H9 (cell line): ENCODE results near the gene CNMD. TPM values are rescaled to one million over a fixed set of nuclear protein-coding genes. Genes with fewer than 3 reads are reported as not detected.

Experiments
- DNase-seq: peaks from one replicate; pipeline ENCODE4 v3.0.0-alpha.2; 2017
- H2AFZ ChIP-seq: one replicate; pipeline ENCODE4 v1.6.1; 2013; ENCODE audit warnings: mild to moderate bottlenecking, low read length, control low read depth, moderate library complexity
- H2AK5ac ChIP-seq: 2 replicates; pipeline ENCODE4 v1.6.1; 2013; ENCODE audit warnings: low read length, control low read depth, mixed read lengths; ENCODE audit not compliant: insufficient read length
- H2BK120ac ChIP-seq: one replicate; pipeline ENCODE4 v1.6.1; 2013; ENCODE audit warnings: low read depth, mild to moderate bottlenecking, low read length, control low read depth, inconsistent platforms; ENCODE audit not compliant: poor library complexity, severe bottlenecking
- H2BK12ac ChIP-seq: 2 replicates; pipeline ENCODE4 v1.6.1; 2013; ENCODE audit warnings: low read length, control low read depth, mixed read lengths, low read depth; ENCODE audit not compliant: insufficient read length
- H2BK15ac ChIP-seq: 2 replicates; pipeline ENCODE4 v1.6.1; 2013; ENCODE audit warnings: low read depth, low read length, control low read depth
- H2BK20ac ChIP-seq: one replicate; pipeline ENCODE4 v1.6.1; 2013; ENCODE audit warnings: low read depth, mild to moderate bottlenecking, low read length, control low read depth, inconsistent platforms; ENCODE audit not compliant: poor library complexity, severe bottlenecking
- H2BK5ac ChIP-seq: 2 replicates; pipeline ENCODE4 v1.6.1; 2013; ENCODE audit warnings: low read length, control low read depth, mixed read lengths; ENCODE audit not compliant: insufficient read length
- H3K14ac ChIP-seq: 2 replicates; pipeline ENCODE4 v1.6.1; 2013; ENCODE audit warnings: low read length, control low read depth; ENCODE audit not compliant: insufficient read depth
- H3K18ac ChIP-seq: 2 replicates; pipeline ENCODE4 v1.6.1; 2013; ENCODE audit warnings: low read depth, mild to moderate bottlenecking, mixed read lengths, low read length, control low read depth; ENCODE audit not compliant: insufficient read length
- H3K23ac ChIP-seq: 2 replicates; pipeline ENCODE4 v1.6.1; 2013; ENCODE audit warnings: low read length, control low read depth, mixed read lengths, low read depth; ENCODE audit not compliant: insufficient read length
- H3K23me2 ChIP-seq: 2 replicates; pipeline ENCODE4 v1.6.1; 2013; ENCODE audit warnings: low read depth, mild to moderate bottlenecking, mixed read lengths, low read length, control low read depth; ENCODE audit not compliant: insufficient read length, poor library complexity, severe bottlenecking
- H3K27ac ChIP-seq: 2 replicates; pipeline ENCODE4 v1.5.1; 2013; ENCODE audit warnings: low read length, control low read depth, mixed read lengths, low read depth; ENCODE audit not compliant: insufficient read length
- H3K27me3 ChIP-seq: 2 replicates; pipeline ENCODE4 v1.6.1; 2013; ENCODE audit warnings: low read length, control low read depth, inconsistent platforms; ENCODE audit not compliant: insufficient read depth
- H3K4ac ChIP-seq: 2 replicates; pipeline ENCODE4 v1.6.1; 2013; ENCODE audit warnings: low read depth, mild to moderate bottlenecking, control low read depth, inconsistent platforms, low read length, moderate library complexity
- H3K4me1 ChIP-seq: 2 replicates; pipeline ENCODE4 v1.6.1; 2013; ENCODE audit warnings: low read length, control low read depth, inconsistent platforms; ENCODE audit not compliant: insufficient read depth
- H3K4me2 ChIP-seq: 2 replicates; pipeline ENCODE4 v1.6.1; 2013; ENCODE audit warnings: low read length, control low read depth, mixed read lengths; ENCODE audit not compliant: insufficient read length, insufficient read depth
- H3K56ac ChIP-seq: 2 replicates; pipeline ENCODE4 v1.6.1; 2013; ENCODE audit warnings: low read depth, mild to moderate bottlenecking, mixed read lengths, low read length, control low read depth; ENCODE audit not compliant: insufficient read length
- H3K79me1 ChIP-seq: 2 replicates; pipeline ENCODE4 v1.6.1; 2013; ENCODE audit warnings: low read depth, mild to moderate bottlenecking, moderate library complexity, low read length, control low read depth, inconsistent platforms; ENCODE audit not compliant: insufficient read depth, poor library complexity, severe bottlenecking
- H3K79me2 ChIP-seq: 2 replicates; pipeline ENCODE4 v1.6.1; 2013; ENCODE audit warnings: low read length, control low read depth, inconsistent platforms; ENCODE audit not compliant: insufficient read depth
- H3K9ac ChIP-seq: 2 replicates; pipeline ENCODE4 v1.6.1; 2013; ENCODE audit warnings: low read length, control low read depth, mixed read lengths; ENCODE audit not compliant: insufficient read length; ENCODE audit errors: extremely low read depth
- H3K9me3 ChIP-seq: one replicate; pipeline ENCODE4 v1.6.1; 2013; ENCODE audit warnings: low read depth, low read length, inconsistent platforms; ENCODE audit not compliant: control insufficient read depth
- H3T11ph ChIP-seq: one replicate; pipeline ENCODE4 v1.6.1; 2013; ENCODE audit warnings: mild to moderate bottlenecking, low read length, control low read depth, inconsistent platforms
- H4K20me1 ChIP-seq: one replicate; pipeline ENCODE4 v1.6.1; 2013; ENCODE audit not compliant: control insufficient read depth, insufficient read length, insufficient read depth
- H4K5ac ChIP-seq: 2 replicates; pipeline ENCODE4 v1.6.1; 2013; ENCODE audit warnings: low read depth, mild to moderate bottlenecking, mixed read lengths, low read length, control low read depth; ENCODE audit not compliant: insufficient read length
- H4K8ac ChIP-seq: replicated peaks from 2 replicates; pipeline ENCODE4 v1.6.1; 2013; ENCODE audit warnings: low read length, control low read depth, mixed read lengths, low read depth; ENCODE audit not compliant: insufficient read length
- H4K91ac ChIP-seq: 2 replicates; pipeline ENCODE4 v1.6.1; 2013; ENCODE audit warnings: low read depth, mild to moderate bottlenecking, moderate library complexity, mixed read lengths, low read length, control low read depth; ENCODE audit not compliant: insufficient read length
- H3K27ac Mint-ChIP-seq, 3 experiments: 2 replicates in 2 of 3; 3 replicates in 1 of 3; pipeline ENCODE4 v1.8.0; 2020 to 2021; ENCODE audit warnings: mixed read lengths in 3 of 3, mild to moderate bottlenecking in 1 of 3, moderate library complexity in 1 of 3
- H3K27me3 Mint-ChIP-seq: 2 replicates; pipeline ENCODE4 v1.8.0; 2021; ENCODE audit warnings: low read depth, mild to moderate bottlenecking, moderate library complexity, mixed read lengths
- H3K36me3 Mint-ChIP-seq, 3 experiments: 2 replicates in 2 of 3; 3 replicates in 1 of 3; pipeline ENCODE4 v1.8.0; 2020 to 2021; ENCODE audit warnings: low read depth in 3 of 3, mixed read lengths in 3 of 3; ENCODE audit not compliant: insufficient read depth in 1 of 3
- H3K4me1 Mint-ChIP-seq, 2 experiments: 2 replicates each; pipeline ENCODE4 v1.8.0; 2020; ENCODE audit warnings: mixed read lengths in 2 of 2
- H3K4me3 Mint-ChIP-seq, 2 experiments: 2 replicates in 1 of 2; 3 replicates in 1 of 2; pipeline ENCODE4 v1.8.0; 2020 to 2021; ENCODE audit warnings: mild to moderate bottlenecking in 2 of 2, mixed read lengths in 2 of 2, moderate library complexity in 1 of 2
- H3K9me3 Mint-ChIP-seq, 2 experiments: 2 replicates in 1 of 2; 3 replicates in 1 of 2; pipeline ENCODE4 v1.8.0; 2020; ENCODE audit warnings: mild to moderate bottlenecking in 2 of 2, mixed read lengths in 2 of 2, moderate library complexity in 1 of 2
- WGBS: extraction: QIAGEN DNeasy Blood & Tissue Kit; methylation state at CpG from one replicate; pipeline ENCODE4 v1.1.7; 2013; ENCODE audit warnings: missing lambda C conversion rate, low lambda C conversion rate, mixed read lengths; ENCODE audit not compliant: insufficient read length; ENCODE audit errors: extremely low coverage; 5-methylcytosine and 5-hydroxymethylcytosine counted together
- total RNA-seq: library from RNA; stranded (reverse); gene quantifications from 2 replicates; pipeline ENCODE4 v1.2.1, GENCODE V29; 2021
- TF ChIP-seq, protein P1 (sequence below): fragments of 200-600 bp; sonication (generic); conservative IDR thresholded peaks from 3 replicates; pipeline ENCODE4 v1.8.0; 2021; ENCODE audit warnings: antibody characterized with exemption, mild to moderate bottlenecking

Gene CNMD
- total RNA-seq, 1 experiment from 2014 or later = 96.0 TPM

DNA sequence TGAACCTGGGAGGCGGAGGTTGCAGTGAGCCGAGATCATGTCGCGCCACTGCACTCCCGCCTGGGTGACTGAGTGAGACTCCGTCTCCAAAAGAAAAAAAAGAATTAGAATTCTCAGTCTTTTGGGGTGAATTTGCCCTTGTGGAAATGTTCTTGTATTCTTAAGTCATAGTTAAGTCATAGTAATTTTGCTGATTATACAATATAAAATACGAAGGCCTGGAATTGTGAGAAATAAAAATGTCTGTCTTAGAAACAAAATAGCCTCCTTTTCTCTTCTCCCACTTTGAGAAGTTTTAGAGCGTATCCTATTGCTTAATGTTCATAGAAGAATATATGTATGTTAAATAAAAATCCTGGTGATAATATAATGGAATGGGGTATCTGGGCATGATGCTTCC lies 68.9 kb downstream of the CNMD start:
- Histone ChIP-seq H3K56ac (no peak overlapping the region), H3K14ac (no peak overlapping the region), H3K79me1 (no peaks in the 10 kb centered on the region), H3K23ac (no peak overlapping the region), H3K4ac (no peak overlapping the region), H3K79me2 (no peaks in the 10 kb centered on the region), H3T11ph (no peak overlapping the region), H3K9ac (no peak overlapping the region), H3K23me2 (no peaks in the 10 kb centered on the region), H3K18ac (no peak overlapping the region), H2BK5ac (no peak overlapping the region), H2AK5ac (no peak overlapping the region), H2BK20ac (no peak overlapping the region), H4K5ac (no peak overlapping the region), H3K27me3 (no peaks in the 10 kb centered on the region), H2BK12ac (no peak overlapping the region), H2BK120ac (no peak overlapping the region), H3K4me1 (no peaks in the 10 kb centered on the region), H4K91ac (no peak overlapping the region), H4K20me1 (no peaks in the 10 kb centered on the region), H3K27ac (no peak overlapping the region), H3K4me2 (no peak overlapping the region), H2AFZ (no peak overlapping the region), H2BK15ac (no peak overlapping the region), H4K8ac (no peak overlapping the region), H3K9me3 (no peaks in the 10 kb centered on the region)
- Mint-ChIP-seq H3K4me1 (peaks cover 0 to 5% of the 10 kb centered on the region in 2 experiments; a peak in 2 of 4 replicates), H3K27me3 (no peaks in the 10 kb centered on the region), H3K36me3 (peaks cover 16 to 55% (median 39%) of the 10 kb centered on the region in 3 experiments; a peak in 6 of 7 replicates), H3K4me3 (no peak overlapping the region), H3K9me3 (no peaks in the 10 kb centered on the region), H3K27ac (no peak overlapping the region; a peak in 1 of 7 replicates)
- TF ChIP-seq, protein P1, sequence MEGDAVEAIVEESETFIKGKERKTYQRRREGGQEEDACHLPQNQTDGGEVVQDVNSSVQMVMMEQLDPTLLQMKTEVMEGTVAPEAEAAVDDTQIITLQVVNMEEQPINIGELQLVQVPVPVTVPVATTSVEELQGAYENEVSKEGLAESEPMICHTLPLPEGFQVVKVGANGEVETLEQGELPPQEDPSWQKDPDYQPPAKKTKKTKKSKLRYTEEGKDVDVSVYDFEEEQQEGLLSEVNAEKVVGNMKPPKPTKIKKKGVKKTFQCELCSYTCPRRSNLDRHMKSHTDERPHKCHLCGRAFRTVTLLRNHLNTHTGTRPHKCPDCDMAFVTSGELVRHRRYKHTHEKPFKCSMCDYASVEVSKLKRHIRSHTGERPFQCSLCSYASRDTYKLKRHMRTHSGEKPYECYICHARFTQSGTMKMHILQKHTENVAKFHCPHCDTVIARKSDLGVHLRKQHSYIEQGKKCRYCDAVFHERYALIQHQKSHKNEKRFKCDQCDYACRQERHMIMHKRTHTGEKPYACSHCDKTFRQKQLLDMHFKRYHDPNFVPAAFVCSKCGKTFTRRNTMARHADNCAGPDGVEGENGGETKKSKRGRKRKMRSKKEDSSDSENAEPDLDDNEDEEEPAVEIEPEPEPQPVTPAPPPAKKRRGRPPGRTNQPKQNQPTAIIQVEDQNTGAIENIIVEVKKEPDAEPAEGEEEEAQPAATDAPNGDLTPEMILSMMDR = no peak
- no peak for DNase-seq
- no CpG with 5 or more reads among the region's 8 CpGs for WGBS
